NCI-H446 (cell line): ENCODE results near the gene MYPN.

Experiments used
- DNase-seq, 2 experiments: peaks; one replicate each; lab custom pipeline; 2025; lab: John Stamatoyannopoulos, UW

MYPN gene

GRCh38 chr10:68095153-68095552 is 14.1 kb upstream of the MYPN start:
- no peak for DNase-seq

GRCh38 chr10:68096913-68097516 is 12.3 kb upstream of the MYPN start:
- DNase-seq = peak; percentile 3 to 58

- DNase-seq = no peak
Observed at GRCh38 chr10:68099736-68100135, 9.6 kb upstream of the MYPN start.

- no peak for DNase-seq
Observed at GRCh38 chr10:68101066-68101465, 8.2 kb upstream of the MYPN start.

- no peak for DNase-seq
Observed at GRCh38 chr10:68103261-68103878, 5.9 kb upstream of the MYPN start.

GRCh38 chr10:68103901-68104300 is 5.4 kb upstream of the MYPN start:
- DNase-seq = no peak

GRCh38 chr10:68105820-68106219 is 3.5 kb upstream of the MYPN start:
- DNase-seq = no peak

- DNase-seq = no peak
Observed at GRCh38 chr10:68106656-68107055, 2.6 kb upstream of the MYPN start.

GRCh38 chr10:68107651-68108050 is 1.6 kb upstream of the MYPN start:
- no peak for DNase-seq

GRCh38 chr10:68108051-68108450 is 1.2 kb upstream of the MYPN start:
- DNase-seq = no peak

GRCh38 chr10:68108653-68109052 is 635 bp upstream of the MYPN start:
- no peak for DNase-seq

GRCh38 chr10:68110027-68110426 is 739 bp downstream of the MYPN start:
- no peak for DNase-seq

- no peak for DNase-seq
Observed at GRCh38 chr10:68111584-68111983, 2.3 kb downstream of the MYPN start.

- DNase-seq = no peak
Observed at GRCh38 chr10:68112837-68113236, 3.5 kb downstream of the MYPN start.

- DNase-seq = no peak
Observed at GRCh38 chr10:68118657-68119056, 9.4 kb downstream of the MYPN start.

GRCh38 chr10:68121020-68121743 is 11.9 kb downstream of the MYPN start:
- no peak for DNase-seq

- no peak for DNase-seq
Observed at GRCh38 chr10:68121852-68122251, 12.6 kb downstream of the MYPN start.

GRCh38 chr10:68124718-68125117 is 15.4 kb downstream of the MYPN start:
- DNase-seq = no peak

- DNase-seq = no peak
Observed at GRCh38 chr10:68125772-68126171, 16.5 kb downstream of the MYPN start.

- DNase-seq = no peak
Observed at GRCh38 chr10:68128015-68128414, 18.7 kb downstream of the MYPN start.

GRCh38 chr10:68132391-68132790 is 23.1 kb downstream of the MYPN start:
- DNase-seq = peak in 1 of 2 experiments; percentile 0

GRCh38 chr10:68133523-68133922 is 24.2 kb downstream of the MYPN start:
- no peak for DNase-seq

GRCh38 chr10:68135362-68135761 is 26.1 kb downstream of the MYPN start:
- no peak for DNase-seq
